Panc1 (cell line): ENCODE measurements around the gene PARP12. TPM values are rescaled to one million over a fixed set of nuclear protein-coding genes. Genes with fewer than 3 reads are reported as not detected.

ENCODE experiments used
- ATAC-seq: fragments of 200-7000 bp; cut with Tn5 transposase; 2 replicates; pipeline ENCODE4 v1.9.1; 2020; ENCODE audit warnings: mild to moderate bottlenecking, moderate library complexity
- BruUV-seq: library from RNA; stranded (reverse); fragments of 400-500 nt; replicated peaks from 2 replicates; lab custom pipeline; 2021; lab: Mats Ljungman, UMichigan
- CTCF ChIA-PET: fragments of 300-600 bp; sonication (Branson Sonifier 250); formaldehyde crosslinking; loops from one replicate; lab custom pipeline; 2022; ENCODE audit warnings: antibody characterized with exemption; lab: Charles Lee
- POLR2A ChIA-PET: fragments of 300-600 bp; sonication (Branson Sonifier 250); formaldehyde crosslinking; loops from one replicate; lab custom pipeline; 2022; ENCODE audit warnings: antibody characterized with exemption; lab: Charles Lee
- DNase-seq: peaks from one replicate; pipeline ENCODE4 v3.0.0-alpha.2; 2010; ENCODE audit warnings: low read depth, low spot score
- H3K27ac ChIP-seq: 2 replicates; pipeline ENCODE4 v1.5.1; 2011; ENCODE audit warnings: mild to moderate bottlenecking, low read length, inconsistent platforms
- H3K27me3 ChIP-seq: fragments of 200-500 bp; sonication (Bioruptor generic); 2 replicates; pipeline ENCODE4 v1.6.0; 2014; ENCODE audit warnings: low read length, inconsistent platforms; ENCODE audit not compliant: control insufficient read depth, insufficient read depth
- H3K36me3 ChIP-seq: fragments of 200-500 bp; sonication (Bioruptor generic); 2 replicates; pipeline ENCODE4 v1.5.1; 2014; ENCODE audit warnings: inconsistent platforms, mild to moderate bottlenecking, low read length, moderate library complexity; ENCODE audit not compliant: control insufficient read depth, insufficient read depth
- H3K4me1 ChIP-seq: 2 replicates; pipeline ENCODE4 v1.5.1; 2011; ENCODE audit warnings: inconsistent platforms, mild to moderate bottlenecking, low read length, moderate library complexity; ENCODE audit not compliant: control insufficient read depth, insufficient read depth
- H3K4me3 ChIP-seq, 2 experiments: 2 replicates each; pipeline ENCODE4 v1.5.1; 2011 to 2012; ENCODE audit warnings: low read depth in 2 of 2, low read length in 2 of 2, mild to moderate bottlenecking in 2 of 2, inconsistent platforms in 1 of 2, moderate library complexity in 1 of 2
- H3K9me3 ChIP-seq: fragments of 200-500 bp; sonication (Bioruptor generic); 2 replicates; pipeline ENCODE4 v1.5.1; 2014; ENCODE audit warnings: low read depth, mild to moderate bottlenecking, inconsistent platforms, low read length, moderate library complexity; ENCODE audit not compliant: control insufficient read depth, insufficient read depth
- CTCF ChIP-seq: fragments of 450-650 bp; IDR thresholded peaks from 2 replicates; pipeline ENCODE4 v1.5.1; 2017; ENCODE audit warnings: mild to moderate bottlenecking
- POLR2AphosphoS5 ChIP-seq: IDR thresholded peaks from 2 replicates; pipeline ENCODE4 v1.6.1; 2012; ENCODE audit warnings: mild to moderate bottlenecking, low read depth, low read length, moderate library complexity
- REST ChIP-seq, 2 experiments: IDR thresholded peaks; 2 replicates each; pipeline ENCODE4 v1.6.1; 2011 to 2012; ENCODE audit warnings: low read depth in 2 of 2, control low read depth in 1 of 2, low read length in 1 of 2, mild to moderate bottlenecking in 1 of 2, moderate library complexity in 1 of 2; ENCODE audit not compliant: insufficient read depth in 1 of 2
- SIN3A ChIP-seq: IDR thresholded peaks from 2 replicates; pipeline ENCODE4 v1.6.1; 2012; ENCODE audit warnings: low read depth, mild to moderate bottlenecking, low read length, moderate library complexity, borderline replicate concordance; ENCODE audit not compliant: insufficient read depth
- TCF7L2 ChIP-seq: IDR thresholded peaks from 2 replicates; pipeline ENCODE4 v1.6.1; 2011; ENCODE audit warnings: mild to moderate bottlenecking, low read depth, low read length, inconsistent platforms
- in situ Hi-C: cut with HindIII; loops from 2 replicates; pipeline ENCODE4 v1.10.0; 2016; ENCODE audit warnings: low sequenced_read_pairs, low pct_unique_long_range_greater_than_20kb
- intact Hi-C: fragments of 100-400 bp; cut with micrococcal nuclease; formaldehyde crosslinking; loops from one replicate; pipeline ENCODE4 v1.10.0; 2022; ENCODE audit not compliant: unreplicated experiment
- total RNA-seq: library from RNA; stranded (reverse); gene quantifications from one replicate; pipeline ENCODE4 v1.2.1, GENCODE V29; 2021; ENCODE audit not compliant: unreplicated experiment

The PARP12 gene
- total RNA-seq, 1 experiment from 2014 or later, result 31.7 TPM

- 0 out of 2 replicates have a peak, but pooled peaks cover 2% of the 10 kb centered on the region for H3K36me3 ChIP-seq
- ATAC-seq (no peak), DNase-seq (no peak)
- POLR2A ChIA-PET, result no interaction called here
- in situ Hi-C loops, result no loop called here
- H3K27me3 ChIP-seq, result no peaks in the 10 kb centered on the region
- no peak for TF ChIP-seq REST (IDR thresholded peaks at IDR 0.05; ENCODE audit: insufficient read depth in 1 of 2, low read depth in 2 of 2, low read length in 1 of 2)
- TF ChIP-seq SIN3A, result no peak
- no peak for TF ChIP-seq CTCF
- TF ChIP-seq POLR2AphosphoS5, result no peak
- no peak for TF ChIP-seq TCF7L2
- H3K27ac ChIP-seq, result no peak overlapping the region
- BruUV-seq, result no TSS peak
- intact Hi-C loops, result no loop called here
- no peak overlapping the region for H3K4me3 ChIP-seq
- CTCF ChIA-PET, result no interaction called here
- H3K9me3 ChIP-seq, result no peaks in the 10 kb centered on the region
- no peaks in the 10 kb centered on the region for H3K4me1 ChIP-seq
These were observed 20.4 kb downstream of the PARP12 start for GRCh38 chr7:140042386-140042670.

GRCh38 chr7:140041659-140042385 lies 20.9 kb downstream of the PARP12 start:
- no TSS peak for BruUV-seq
- no peak for TF ChIP-seq CTCF
- Histone ChIP-seq H3K27ac (no peak overlapping the region), H3K4me1 (no peaks in the 10 kb centered on the region), H3K4me3 (no peak overlapping the region), H3K27me3 (no peaks in the 10 kb centered on the region), H3K36me3 (0 out of 2 replicates have a peak, but pooled peaks cover 2% of the 10 kb centered on the region), H3K9me3 (no peaks in the 10 kb centered on the region)
- DNase-seq (no peak), ATAC-seq (no peak)
- intact Hi-C loops (no loop called here), in situ Hi-C loops (no loop called here)
- ChIA-PET POLR2A (no interaction called here), CTCF (no interaction called here)
